ENCODE data around the gene ZCWPW1. TPM values are rescaled to one million over a fixed set of nuclear protein-coding genes. Genes with fewer than 3 reads are reported as not detected.

Gene ZCWPW1
- total and polyA plus RNA-seq, 2 of the 13 experiments (the other 11 are each of a cell fraction or from before 2014, with no cell fraction given) = 2.4 to 2.5 TPM

DNA sequence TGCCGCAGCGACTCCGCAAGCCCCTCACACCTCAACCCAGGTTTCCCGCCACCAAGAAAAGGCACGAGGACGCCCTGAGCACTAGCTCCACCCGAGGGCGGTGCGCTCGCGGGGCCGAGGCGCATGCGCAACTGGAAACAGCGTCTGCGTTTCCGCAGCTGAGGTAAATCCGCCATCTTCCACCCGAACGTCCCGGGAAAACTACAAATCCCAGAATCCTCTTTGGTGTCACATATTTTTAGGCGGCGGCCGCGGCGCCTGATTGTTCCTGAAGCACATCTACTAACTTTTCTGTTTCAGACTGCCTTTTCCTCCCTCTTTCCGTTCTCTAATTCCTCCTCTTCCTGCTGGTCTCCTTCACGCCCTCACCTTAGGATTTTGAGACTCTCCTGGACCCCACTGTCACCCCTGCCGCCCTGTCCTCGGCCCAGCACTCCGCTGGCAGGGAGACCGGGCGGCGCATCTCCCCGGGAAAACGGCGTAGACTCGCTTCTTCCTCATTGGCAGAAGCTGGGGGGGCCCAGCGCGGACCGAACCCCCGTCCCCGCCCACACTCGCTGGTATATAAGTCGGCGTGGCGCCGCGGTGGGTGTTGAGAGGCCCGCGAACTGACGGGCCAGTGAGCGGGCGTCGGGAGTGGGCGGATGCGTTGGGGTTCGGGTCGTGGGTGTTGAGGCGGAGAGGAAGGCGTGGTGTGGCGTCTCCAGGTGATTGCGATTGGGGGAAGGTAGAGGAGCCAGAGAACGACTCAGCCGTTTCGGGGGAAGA lies at the start of gene ZCWPW1 (continued):
- TF ChIP-seq HDAC1 (CRISPR knock-in tag; IDR thresholded peaks at IDR 0.05) = peak; percentile 90
- TF ChIP-seq ZNF772 (CRISPR knock-in tag; IDR thresholded peaks at IDR 0.05) = peak; percentile 85
- TF ChIP-seq, protein P1, sequence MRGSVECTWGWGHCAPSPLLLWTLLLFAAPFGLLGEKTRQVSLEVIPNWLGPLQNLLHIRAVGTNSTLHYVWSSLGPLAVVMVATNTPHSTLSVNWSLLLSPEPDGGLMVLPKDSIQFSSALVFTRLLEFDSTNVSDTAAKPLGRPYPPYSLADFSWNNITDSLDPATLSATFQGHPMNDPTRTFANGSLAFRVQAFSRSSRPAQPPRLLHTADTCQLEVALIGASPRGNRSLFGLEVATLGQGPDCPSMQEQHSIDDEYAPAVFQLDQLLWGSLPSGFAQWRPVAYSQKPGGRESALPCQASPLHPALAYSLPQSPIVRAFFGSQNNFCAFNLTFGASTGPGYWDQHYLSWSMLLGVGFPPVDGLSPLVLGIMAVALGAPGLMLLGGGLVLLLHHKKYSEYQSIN (CRISPR knock-in tag; IDR thresholded peaks at IDR 0.05; ENCODE audit: borderline replicate concordance) = no peak
- TF ChIP-seq FOXC1 (CRISPR knock-in tag; IDR thresholded peaks at IDR 0.05; ENCODE audit: borderline replicate concordance) = peak; percentile 19; the same call in 1 of the 2 replicates
- no peak for TF ChIP-seq ADNP (CRISPR knock-in tag; IDR thresholded peaks at IDR 0.05)
- TF ChIP-seq GLI4 (CRISPR knock-in tag; IDR thresholded peaks at IDR 0.05; ENCODE audit: borderline replicate concordance) = no peak
- TF ChIP-seq, protein P2, sequence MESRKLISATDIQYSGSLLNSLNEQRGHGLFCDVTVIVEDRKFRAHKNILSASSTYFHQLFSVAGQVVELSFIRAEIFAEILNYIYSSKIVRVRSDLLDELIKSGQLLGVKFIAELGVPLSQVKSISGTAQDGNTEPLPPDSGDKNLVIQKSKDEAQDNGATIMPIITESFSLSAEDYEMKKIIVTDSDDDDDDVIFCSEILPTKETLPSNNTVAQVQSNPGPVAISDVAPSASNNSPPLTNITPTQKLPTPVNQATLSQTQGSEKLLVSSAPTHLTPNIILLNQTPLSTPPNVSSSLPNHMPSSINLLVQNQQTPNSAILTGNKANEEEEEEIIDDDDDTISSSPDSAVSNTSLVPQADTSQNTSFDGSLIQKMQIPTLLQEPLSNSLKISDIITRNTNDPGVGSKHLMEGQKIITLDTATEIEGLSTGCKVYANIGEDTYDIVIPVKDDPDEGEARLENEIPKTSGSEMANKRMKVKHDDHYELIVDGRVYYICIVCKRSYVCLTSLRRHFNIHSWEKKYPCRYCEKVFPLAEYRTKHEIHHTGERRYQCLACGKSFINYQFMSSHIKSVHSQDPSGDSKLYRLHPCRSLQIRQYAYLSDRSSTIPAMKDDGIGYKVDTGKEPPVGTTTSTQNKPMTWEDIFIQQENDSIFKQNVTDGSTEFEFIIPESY (CRISPR knock-in tag; IDR thresholded peaks at IDR 0.05) = peak; percentile 98
- no peak; the same call in 1 of the 2 replicates for TF ChIP-seq ZNF468 (CRISPR knock-in tag; IDR thresholded peaks at IDR 0.05)
- TF ChIP-seq CBX1 (IDR thresholded peaks at IDR 0.05; ENCODE audit: low read depth) = peak; percentile 46
- no peak for TF ChIP-seq AHR (CRISPR knock-in tag; IDR thresholded peaks at IDR 0.05)
- 0 out of 2 replicates have a peak, but pooled peaks have one; percentile 34 for TF ChIP-seq FOSL2 (CRISPR knock-in tag; IDR thresholded peaks at IDR 0.05)
- TF ChIP-seq, protein P3, sequence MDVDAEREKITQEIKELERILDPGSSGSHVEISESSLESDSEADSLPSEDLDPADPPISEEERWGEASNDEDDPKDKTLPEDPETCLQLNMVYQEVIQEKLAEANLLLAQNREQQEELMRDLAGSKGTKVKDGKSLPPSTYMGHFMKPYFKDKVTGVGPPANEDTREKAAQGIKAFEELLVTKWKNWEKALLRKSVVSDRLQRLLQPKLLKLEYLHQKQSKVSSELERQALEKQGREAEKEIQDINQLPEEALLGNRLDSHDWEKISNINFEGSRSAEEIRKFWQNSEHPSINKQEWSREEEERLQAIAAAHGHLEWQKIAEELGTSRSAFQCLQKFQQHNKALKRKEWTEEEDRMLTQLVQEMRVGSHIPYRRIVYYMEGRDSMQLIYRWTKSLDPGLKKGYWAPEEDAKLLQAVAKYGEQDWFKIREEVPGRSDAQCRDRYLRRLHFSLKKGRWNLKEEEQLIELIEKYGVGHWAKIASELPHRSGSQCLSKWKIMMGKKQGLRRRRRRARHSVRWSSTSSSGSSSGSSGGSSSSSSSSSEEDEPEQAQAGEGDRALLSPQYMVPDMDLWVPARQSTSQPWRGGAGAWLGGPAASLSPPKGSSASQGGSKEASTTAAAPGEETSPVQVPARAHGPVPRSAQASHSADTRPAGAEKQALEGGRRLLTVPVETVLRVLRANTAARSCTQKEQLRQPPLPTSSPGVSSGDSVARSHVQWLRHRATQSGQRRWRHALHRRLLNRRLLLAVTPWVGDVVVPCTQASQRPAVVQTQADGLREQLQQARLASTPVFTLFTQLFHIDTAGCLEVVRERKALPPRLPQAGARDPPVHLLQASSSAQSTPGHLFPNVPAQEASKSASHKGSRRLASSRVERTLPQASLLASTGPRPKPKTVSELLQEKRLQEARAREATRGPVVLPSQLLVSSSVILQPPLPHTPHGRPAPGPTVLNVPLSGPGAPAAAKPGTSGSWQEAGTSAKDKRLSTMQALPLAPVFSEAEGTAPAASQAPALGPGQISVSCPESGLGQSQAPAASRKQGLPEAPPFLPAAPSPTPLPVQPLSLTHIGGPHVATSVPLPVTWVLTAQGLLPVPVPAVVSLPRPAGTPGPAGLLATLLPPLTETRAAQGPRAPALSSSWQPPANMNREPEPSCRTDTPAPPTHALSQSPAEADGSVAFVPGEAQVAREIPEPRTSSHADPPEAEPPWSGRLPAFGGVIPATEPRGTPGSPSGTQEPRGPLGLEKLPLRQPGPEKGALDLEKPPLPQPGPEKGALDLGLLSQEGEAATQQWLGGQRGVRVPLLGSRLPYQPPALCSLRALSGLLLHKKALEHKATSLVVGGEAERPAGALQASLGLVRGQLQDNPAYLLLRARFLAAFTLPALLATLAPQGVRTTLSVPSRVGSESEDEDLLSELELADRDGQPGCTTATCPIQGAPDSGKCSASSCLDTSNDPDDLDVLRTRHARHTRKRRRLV (CRISPR knock-in tag; IDR thresholded peaks at IDR 0.05) = peak; percentile 88
- peak; percentile 73 for TF ChIP-seq ZNF264 (CRISPR knock-in tag; IDR thresholded peaks at IDR 0.05)
- TF ChIP-seq ZNF160 (CRISPR knock-in tag; IDR thresholded peaks at IDR 0.05) = no peak; the same call in 1 of the 2 replicates
- peak; percentile 21; the same call in 1 of the 2 replicates for TF ChIP-seq SMYD3 (CRISPR knock-in tag; IDR thresholded peaks at IDR 0.05)
- peak; percentile 42; the same call in 1 of the 2 replicates for TF ChIP-seq KLF6 (CRISPR knock-in tag; IDR thresholded peaks at IDR 0.05)
- TF ChIP-seq HNRNPK (IDR thresholded peaks at IDR 0.05; ENCODE audit: low read depth, low read length, poor library complexity, severe bottlenecking) = peak; percentile 100
- TF ChIP-seq GPN1 (CRISPR knock-in tag; IDR thresholded peaks at IDR 0.05; ENCODE audit: borderline replicate concordance) = peak; percentile 76; the same call in 1 of the 2 replicates
- TF ChIP-seq, protein P4, sequence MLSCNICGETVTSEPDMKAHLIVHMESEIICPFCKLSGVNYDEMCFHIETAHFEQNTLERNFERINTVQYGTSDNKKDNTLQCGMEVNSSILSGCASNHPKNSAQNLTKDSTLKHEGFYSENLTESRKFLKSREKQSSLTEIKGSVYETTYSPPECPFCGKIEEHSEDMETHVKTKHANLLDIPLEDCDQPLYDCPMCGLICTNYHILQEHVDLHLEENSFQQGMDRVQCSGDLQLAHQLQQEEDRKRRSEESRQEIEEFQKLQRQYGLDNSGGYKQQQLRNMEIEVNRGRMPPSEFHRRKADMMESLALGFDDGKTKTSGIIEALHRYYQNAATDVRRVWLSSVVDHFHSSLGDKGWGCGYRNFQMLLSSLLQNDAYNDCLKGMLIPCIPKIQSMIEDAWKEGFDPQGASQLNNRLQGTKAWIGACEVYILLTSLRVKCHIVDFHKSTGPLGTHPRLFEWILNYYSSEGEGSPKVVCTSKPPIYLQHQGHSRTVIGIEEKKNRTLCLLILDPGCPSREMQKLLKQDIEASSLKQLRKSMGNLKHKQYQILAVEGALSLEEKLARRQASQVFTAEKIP (CRISPR knock-in tag; IDR thresholded peaks at IDR 0.05; ENCODE audit: borderline replicate concordance) = no peak
- peak; percentile 96 for TF ChIP-seq ZNF501 (CRISPR knock-in tag; IDR thresholded peaks at IDR 0.05)

Data from HepG2 (cell line).